Measurements from ENCODE around the gene JAZF1. TPM values are rescaled to one million over a fixed set of nuclear protein-coding genes. Genes with fewer than 3 reads are reported as not detected.

Gene JAZF1
- total RNA-seq, 1 experiment from 2014 or later: 3.4 TPM

DNA sequence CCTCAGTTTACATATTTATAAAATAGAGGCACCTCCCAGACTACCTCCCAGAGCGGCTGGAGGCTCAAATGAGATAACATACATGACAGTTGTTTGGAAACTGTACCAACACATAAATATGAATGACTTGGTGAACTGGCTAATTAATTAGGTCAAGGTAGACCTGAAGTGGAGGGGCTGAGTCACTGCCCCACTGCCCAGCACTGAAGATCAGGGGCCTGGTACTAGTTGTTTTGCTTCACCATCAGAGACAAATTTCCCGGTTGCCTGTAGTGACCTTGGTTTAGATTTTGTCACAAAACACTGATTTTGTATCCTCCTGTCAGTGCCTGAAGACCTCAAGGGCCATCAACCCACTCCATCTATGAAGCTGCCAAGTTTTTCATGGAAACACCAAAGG, 41.8 kb downstream of the JAZF1 start:
- H4K20me1 ChIP-seq (ENCODE audit: insufficient read depth): no peaks in the 10 kb centered on the region
- H3K79me2 ChIP-seq (ENCODE audit: insufficient read depth, low read length): no peaks in the 10 kb centered on the region
- intact Hi-C loops (cut with micrococcal nuclease): no loop called here
- H3K27me3 ChIP-seq (ENCODE audit: insufficient read depth, low read length): no peaks in the 10 kb centered on the region
- no peaks in the 10 kb centered on the region for H3K36me3 ChIP-seq (ENCODE audit: control insufficient read depth in 1 of 2, insufficient read depth in 2 of 2, low read length in 2 of 2)
- no peak overlapping the region for H3K9ac ChIP-seq (ENCODE audit: low read length)
- no TSS peak for BruUV-seq (replicated peaks)
- ChIA-PET RAD21 (ENCODE audit: low non-redundant PET in 1 of 2, low total read pairs in 2 of 2, uncharacterized antibody in 2 of 2, unreplicated experiment in 2 of 2) (no interaction called here), POLR2A (no interaction called here), CTCF (no interaction called here)
- ATAC-seq (no peak), DNase-seq (ENCODE audit: low read depth, low spot score) (no peak)
- no peak overlapping the region for H3K27ac ChIP-seq (ENCODE audit: low read depth, low read length)
- H3K9me3 ChIP-seq (ENCODE audit: control insufficient read depth in 1 of 2, insufficient read depth in 1 of 2, low read depth in 1 of 2, low read length in 2 of 2): no peaks in the 10 kb centered on the region
- no peaks in the 10 kb centered on the region for H3K9me2 ChIP-seq (ENCODE audit: insufficient read depth)
- no peak overlapping the region for H2AFZ ChIP-seq (ENCODE audit: low read depth, low read length, poor library complexity, severe bottlenecking)
- no peak for TF ChIP-seq POLR2A (IDR thresholded peaks at IDR 0.05; ENCODE audit: borderline replicate concordance, extremely low read depth, insufficient read depth, insufficient read length)
- TF ChIP-seq CEBPB (IDR thresholded peaks at IDR 0.05; ENCODE audit: low read depth): no peak
- TF ChIP-seq EGR1 (IDR thresholded peaks at IDR 0.05; ENCODE audit: low read depth): no peak
- TF ChIP-seq EZH2 (IDR thresholded peaks at IDR 0.05): no peak
- TF ChIP-seq ELF1 (IDR thresholded peaks at IDR 0.05; ENCODE audit: borderline replicate concordance, low read depth): no peak
- TF ChIP-seq JUND (IDR thresholded peaks at IDR 0.05): no peak
- TF ChIP-seq, protein P1, sequence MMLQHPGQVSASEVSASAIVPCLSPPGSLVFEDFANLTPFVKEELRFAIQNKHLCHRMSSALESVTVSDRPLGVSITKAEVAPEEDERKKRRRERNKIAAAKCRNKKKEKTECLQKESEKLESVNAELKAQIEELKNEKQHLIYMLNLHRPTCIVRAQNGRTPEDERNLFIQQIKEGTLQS (IDR thresholded peaks at IDR 0.05): no peak
- no peak for TF ChIP-seq RAD21 (IDR thresholded peaks at IDR 0.05; ENCODE audit: low read depth)
- no peak for TF ChIP-seq EZH2phosphoT487 (IDR thresholded peaks at IDR 0.05; ENCODE audit: borderline replicate concordance)
- no peak for TF ChIP-seq SRF (IDR thresholded peaks at IDR 0.05; ENCODE audit: low read depth)
- H3K4me1 ChIP-seq (ENCODE audit: control insufficient read depth in 1 of 2, insufficient read depth in 2 of 2, low read length in 2 of 2): no peaks in the 10 kb centered on the region
- H3K4me3 ChIP-seq (replicated peaks in 1 of 2; ENCODE audit: low read depth in 1 of 2, low read length in 2 of 2): no peak overlapping the region
- no peak overlapping the region for H3K4me2 ChIP-seq (ENCODE audit: low read length)

DNA sequence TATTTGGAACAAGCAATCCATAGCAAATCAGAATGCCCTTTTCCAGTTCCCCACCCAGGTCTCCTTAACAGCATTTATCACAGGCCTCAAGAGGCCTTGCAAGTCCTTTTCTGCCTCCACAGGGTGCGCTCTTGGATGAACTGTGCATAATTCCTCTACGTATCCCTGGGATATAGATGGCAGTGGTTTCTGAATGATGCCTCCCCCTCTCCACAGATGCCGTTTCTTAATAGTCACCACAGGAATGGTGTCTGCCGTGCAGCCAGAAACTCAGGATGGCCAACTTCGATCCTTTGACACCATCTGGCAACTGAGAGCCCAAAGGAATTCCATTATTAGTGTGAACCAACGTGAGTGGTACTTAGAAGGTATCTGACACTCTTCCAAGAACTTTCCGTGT, 43.1 kb downstream of the JAZF1 start:
- intact Hi-C loops (cut with micrococcal nuclease): no loop called here
- no peak for DNase-seq (ENCODE audit: low read depth, low spot score)
- Histone ChIP-seq H3K4me2 (ENCODE audit: low read length) (no peak overlapping the region), H3K4me3 (replicated peaks in 1 of 2; ENCODE audit: low read depth in 1 of 2, low read length in 2 of 2) (no peak overlapping the region), H3K27me3 (ENCODE audit: insufficient read depth, low read length) (no peaks in the 10 kb centered on the region), H3K79me2 (ENCODE audit: insufficient read depth, low read length) (no peaks in the 10 kb centered on the region), H3K4me1 (ENCODE audit: control insufficient read depth in 1 of 2, insufficient read depth in 2 of 2, low read length in 2 of 2) (no peaks in the 10 kb centered on the region), H4K20me1 (ENCODE audit: insufficient read depth) (no peaks in the 10 kb centered on the region), H3K9ac (ENCODE audit: low read length) (no peak overlapping the region), H3K36me3 (ENCODE audit: control insufficient read depth in 1 of 2, insufficient read depth in 2 of 2, low read length in 2 of 2) (no peaks in the 10 kb centered on the region), H3K27ac (ENCODE audit: low read depth, low read length) (no peak overlapping the region), H2AFZ (ENCODE audit: low read depth, low read length, poor library complexity, severe bottlenecking) (no peak overlapping the region), H3K9me3 (ENCODE audit: control insufficient read depth in 1 of 2, insufficient read depth in 1 of 2, low read depth in 1 of 2, low read length in 2 of 2) (no peaks in the 10 kb centered on the region), H3K9me2 (ENCODE audit: insufficient read depth) (no peaks in the 10 kb centered on the region)
- POLR2A ChIA-PET: no interaction called here
- RAD21 ChIA-PET (ENCODE audit: low non-redundant PET in 1 of 2, low total read pairs in 2 of 2, uncharacterized antibody in 2 of 2, unreplicated experiment in 2 of 2): no interaction called here
- no TSS peak for BruUV-seq (replicated peaks)
- CTCF ChIA-PET: no interaction called here
- TF ChIP-seq, protein P2, sequence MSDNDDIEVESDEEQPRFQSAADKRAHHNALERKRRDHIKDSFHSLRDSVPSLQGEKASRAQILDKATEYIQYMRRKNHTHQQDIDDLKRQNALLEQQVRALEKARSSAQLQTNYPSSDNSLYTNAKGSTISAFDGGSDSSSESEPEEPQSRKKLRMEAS (IDR thresholded peaks at IDR 0.05): no peak
- TF ChIP-seq TCF7L2 (IDR thresholded peaks at IDR 0.05; ENCODE audit: borderline replicate concordance, extremely low read depth, insufficient read depth, insufficient read length) (no peak), ZFX (IDR thresholded peaks at IDR 0.05) (no peak), ELF1 (IDR thresholded peaks at IDR 0.05; ENCODE audit: borderline replicate concordance, low read depth) (no peak), POLR2AphosphoS5 (IDR thresholded peaks at IDR 0.05; ENCODE audit: low read depth, low read length) (no peak), JUND (IDR thresholded peaks at IDR 0.05) (no peak), FOSL1 (IDR thresholded peaks at IDR 0.05; ENCODE audit: low read depth) (no peak), ZNF274 (IDR thresholded peaks at IDR 0.05; ENCODE audit: low read depth, low read length) (no peak), EGR1 (IDR thresholded peaks at IDR 0.05; ENCODE audit: low read depth) (no peak), RAD21 (IDR thresholded peaks at IDR 0.05; ENCODE audit: low read depth) (no peak), CEBPB (IDR thresholded peaks at IDR 0.05; ENCODE audit: low read depth) (no peak), SIN3A (IDR thresholded peaks at IDR 0.05; ENCODE audit: low read depth) (no peak), POLR2A (IDR thresholded peaks at IDR 0.05; ENCODE audit: borderline replicate concordance, extremely low read depth, insufficient read depth, insufficient read length) (no peak), EZH2 (IDR thresholded peaks at IDR 0.05) (no peak), EZH2phosphoT487 (IDR thresholded peaks at IDR 0.05; ENCODE audit: borderline replicate concordance) (no peak), YY1 (IDR thresholded peaks at IDR 0.05; ENCODE audit: extremely low read depth, insufficient replicate concordance, low read depth, low read length) (no peak), CBX3 (IDR thresholded peaks at IDR 0.05; ENCODE audit: low read depth) (no peak)
- TF ChIP-seq, protein P3, sequence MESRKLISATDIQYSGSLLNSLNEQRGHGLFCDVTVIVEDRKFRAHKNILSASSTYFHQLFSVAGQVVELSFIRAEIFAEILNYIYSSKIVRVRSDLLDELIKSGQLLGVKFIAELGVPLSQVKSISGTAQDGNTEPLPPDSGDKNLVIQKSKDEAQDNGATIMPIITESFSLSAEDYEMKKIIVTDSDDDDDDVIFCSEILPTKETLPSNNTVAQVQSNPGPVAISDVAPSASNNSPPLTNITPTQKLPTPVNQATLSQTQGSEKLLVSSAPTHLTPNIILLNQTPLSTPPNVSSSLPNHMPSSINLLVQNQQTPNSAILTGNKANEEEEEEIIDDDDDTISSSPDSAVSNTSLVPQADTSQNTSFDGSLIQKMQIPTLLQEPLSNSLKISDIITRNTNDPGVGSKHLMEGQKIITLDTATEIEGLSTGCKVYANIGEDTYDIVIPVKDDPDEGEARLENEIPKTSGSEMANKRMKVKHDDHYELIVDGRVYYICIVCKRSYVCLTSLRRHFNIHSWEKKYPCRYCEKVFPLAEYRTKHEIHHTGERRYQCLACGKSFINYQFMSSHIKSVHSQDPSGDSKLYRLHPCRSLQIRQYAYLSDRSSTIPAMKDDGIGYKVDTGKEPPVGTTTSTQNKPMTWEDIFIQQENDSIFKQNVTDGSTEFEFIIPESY (IDR thresholded peaks at IDR 0.05; ENCODE audit: extremely low read depth, insufficient replicate concordance, low read length): no peak
- TF ChIP-seq, protein P1 (IDR thresholded peaks at IDR 0.05): no peak
- ATAC-seq: no peak
